CD4-positive, alpha-beta T cell treated with Interleukin-6 at 100 ng/mL for 8 hours (primary cell): ENCODE measurements around the gene EIF4E1B.

Experiments used
- DNase-seq: peaks from one replicate; pipeline ENCODE4 v3.0.0-alpha.2; 2020; ENCODE audit warnings: mixed read lengths, low spot score

Gene EIF4E1B

DNA sequence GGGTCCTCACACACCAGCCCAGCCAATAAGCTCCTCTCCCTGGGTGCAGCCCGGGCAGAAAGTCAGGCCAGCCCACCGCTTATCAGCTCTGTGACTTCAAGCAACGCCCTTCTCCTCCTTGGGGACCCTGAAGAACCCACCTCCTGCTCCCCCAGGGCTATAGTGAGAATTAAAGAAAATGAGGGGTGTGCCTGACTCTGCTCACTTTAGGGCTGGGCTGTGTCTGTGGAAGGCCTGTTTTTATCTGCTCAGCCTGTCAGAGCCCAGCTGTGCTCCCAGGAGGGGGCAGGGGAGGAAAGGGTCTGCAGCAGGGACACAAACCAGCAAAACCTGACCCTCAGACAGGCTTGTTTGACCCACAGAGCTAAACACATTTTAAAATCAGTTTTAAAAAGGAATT lies 24.4 kb upstream of the EIF4E1B start:
- DNase-seq: no peak

- DNase-seq: no peak
Measured at GRCh38 chr5:176606875-176607274, 23.6 kb upstream of the EIF4E1B start.

GRCh38 chr5:176608142-176608705 lies 22.3 kb upstream of the EIF4E1B start:
- no peak for DNase-seq

DNA sequence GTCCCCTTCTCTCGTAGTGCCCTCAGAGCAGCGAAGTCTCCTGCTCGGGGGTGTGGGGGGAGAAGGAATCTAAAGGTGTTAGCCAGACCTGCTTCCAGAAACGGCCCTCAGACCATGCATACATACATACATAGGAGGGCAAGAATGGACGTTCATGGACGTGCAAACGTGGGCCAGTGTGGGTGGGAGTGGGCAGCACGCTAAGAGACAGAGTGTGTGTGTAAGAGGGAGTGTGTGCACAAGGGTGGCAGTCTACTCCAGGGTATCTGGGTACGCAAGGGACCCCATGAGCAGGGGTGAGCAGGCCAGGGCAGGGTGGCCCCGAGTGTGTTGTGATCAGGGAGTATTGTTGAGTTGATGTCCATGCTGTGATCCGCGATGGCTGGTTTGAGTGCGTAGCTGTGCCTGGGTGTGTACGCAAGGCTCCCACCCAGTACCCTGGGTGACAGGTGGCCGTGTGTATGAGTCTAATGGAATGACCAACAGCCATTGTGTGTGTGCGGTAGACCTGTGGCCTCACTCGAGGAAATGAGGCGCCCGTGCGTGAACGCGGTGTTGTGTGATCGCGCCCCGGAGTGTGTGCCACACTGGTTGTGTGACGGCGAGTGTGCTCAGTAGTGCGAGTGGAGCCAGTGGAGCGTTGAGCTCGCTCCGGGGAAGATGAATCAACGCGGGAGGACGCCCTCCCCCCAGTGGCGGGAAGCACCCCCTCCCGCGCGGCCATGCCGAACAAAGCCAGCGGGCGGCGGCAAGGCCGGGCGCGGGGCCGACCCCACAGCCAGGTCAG lies 21.3 kb upstream of the EIF4E1B start:
- DNase-seq: no peak

DNA sequence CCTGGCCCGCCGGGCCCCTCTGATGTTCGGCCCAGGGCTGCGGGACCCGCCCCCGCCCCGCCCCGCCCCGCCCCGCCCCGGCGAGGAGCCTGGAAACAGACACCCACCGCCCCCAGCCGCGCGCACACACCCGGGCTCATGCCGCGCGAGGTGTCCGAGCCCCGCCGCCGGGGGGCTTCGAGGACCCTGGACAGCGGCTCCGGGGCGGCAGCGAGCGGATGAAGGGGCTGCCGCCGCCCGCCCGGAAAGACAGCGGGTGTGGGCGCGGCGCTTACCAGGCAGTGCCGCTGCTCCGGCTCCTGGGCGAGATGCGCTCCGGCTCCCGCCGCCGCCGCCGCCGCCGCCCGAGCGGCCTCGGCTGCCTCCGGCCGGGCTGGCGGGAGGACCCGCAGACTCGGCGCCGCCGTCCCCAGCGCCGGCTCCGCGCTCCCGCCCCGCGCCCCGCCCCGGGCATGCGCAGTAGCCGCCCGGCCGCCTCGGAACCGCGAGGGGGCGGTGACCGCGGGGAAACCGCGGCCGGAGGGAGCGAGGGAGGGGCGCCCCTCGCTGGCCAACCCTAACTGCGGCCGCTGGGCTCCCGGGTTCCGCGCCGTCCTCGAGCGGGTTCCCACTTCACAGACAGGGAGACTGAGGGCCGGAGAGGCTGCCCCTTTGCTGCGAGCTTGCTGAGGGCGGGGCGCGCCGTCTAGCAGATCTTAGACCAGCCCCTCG lies 20.6 kb upstream of the EIF4E1B start, which contains the start of gene GPRIN1:
TSS of gene GPRIN1 (minus strand) at position 433 of the 711 bp plus-strand sequence. CDS start 10,322 bp downstream, outside the sequence.
- DNase-seq: peak; percentile 32

DNA sequence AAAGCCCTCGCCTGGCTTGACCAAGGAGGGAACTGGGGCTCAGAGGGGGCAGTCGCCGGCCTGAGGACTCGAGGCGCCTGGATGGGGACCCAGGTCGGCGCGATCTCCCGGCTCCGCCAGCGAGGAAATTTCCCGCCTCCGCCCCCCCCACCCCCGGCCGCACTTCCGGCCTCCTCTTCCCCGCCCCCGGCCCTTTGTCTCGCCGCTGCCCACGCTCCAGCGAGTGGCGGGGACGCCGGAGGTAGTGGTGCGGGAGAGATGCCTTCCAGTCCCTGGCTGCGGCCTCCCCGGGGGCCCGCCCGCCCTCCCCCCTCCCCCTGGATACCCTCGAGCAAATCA lies 20.1 kb upstream of the EIF4E1B start:
- no peak for DNase-seq

GRCh38 chr5:176611435-176611834 lies 19.0 kb upstream of the EIF4E1B start:
- peak; percentile 41 for DNase-seq

- DNase-seq: no peak
Measured at GRCh38 chr5:176612008-176612407, 18.5 kb upstream of the EIF4E1B start.

- no peak for DNase-seq
Measured at GRCh38 chr5:176612855-176613254, 17.6 kb upstream of the EIF4E1B start.

GRCh38 chr5:176614805-176615478 lies 15.5 kb upstream of the EIF4E1B start:
- no peak for DNase-seq

DNA sequence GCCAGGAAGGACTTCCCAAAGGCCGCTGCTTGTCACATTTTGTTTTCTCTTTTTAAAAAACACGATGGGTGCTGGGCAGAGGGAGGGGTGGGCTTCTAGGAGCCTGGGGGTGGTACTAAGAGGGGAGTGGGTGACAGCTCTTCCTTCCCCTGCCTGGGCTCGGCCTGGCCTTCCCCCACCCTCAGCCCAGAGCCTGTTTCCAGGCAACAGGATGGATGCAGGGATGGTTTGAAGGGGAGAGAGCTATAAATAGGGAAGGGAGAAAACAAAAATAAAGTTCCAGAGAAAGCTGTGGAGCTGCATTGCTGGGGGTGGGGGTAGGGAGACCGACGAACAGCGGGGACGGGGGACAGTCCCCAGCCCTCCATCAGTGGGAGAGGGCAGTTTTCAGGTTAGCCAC lies 14.0 kb upstream of the EIF4E1B start:
- no peak for DNase-seq

- no peak for DNase-seq
Measured at GRCh38 chr5:176618783-176619182, 11.7 kb upstream of the EIF4E1B start.

GRCh38 chr5:176619203-176619568 lies 11.3 kb upstream of the EIF4E1B start:
- DNase-seq: peak; percentile 74

- no peak for DNase-seq
Measured at GRCh38 chr5:176619569-176620332, 10.7 kb upstream of the EIF4E1B start.

DNA sequence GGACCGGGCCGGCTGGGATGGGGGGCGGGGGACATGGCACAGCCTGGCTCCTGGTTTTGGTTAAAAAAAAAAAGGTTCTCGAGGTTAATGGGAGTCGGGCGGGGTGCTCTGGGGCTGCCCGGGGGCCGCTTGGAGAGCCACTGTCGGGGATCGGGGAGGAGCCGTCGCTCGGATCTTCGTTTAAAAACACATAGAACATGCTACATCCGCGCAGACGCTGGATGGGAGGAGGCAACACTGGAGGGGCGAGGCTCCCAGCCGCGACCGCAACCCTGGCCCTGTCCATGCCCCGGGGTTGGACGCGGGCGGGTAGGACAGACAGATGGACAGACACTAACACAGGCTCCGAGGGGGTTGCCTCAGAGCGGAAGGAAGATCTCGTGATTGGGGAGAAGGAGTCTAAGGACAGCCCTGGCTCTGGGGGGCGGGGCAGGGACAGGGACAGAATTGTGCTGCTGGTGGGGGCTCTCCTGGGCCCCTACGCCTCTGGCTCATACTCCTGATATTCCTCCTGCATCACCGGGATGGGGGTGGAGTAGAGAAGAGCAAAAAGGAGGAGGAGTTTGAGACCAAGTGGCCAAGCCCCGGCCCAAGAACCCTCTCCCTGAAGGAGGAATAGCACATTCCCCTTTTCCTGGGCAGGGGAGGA lies 10.0 kb upstream of the EIF4E1B start:
- no peak for DNase-seq

DNA sequence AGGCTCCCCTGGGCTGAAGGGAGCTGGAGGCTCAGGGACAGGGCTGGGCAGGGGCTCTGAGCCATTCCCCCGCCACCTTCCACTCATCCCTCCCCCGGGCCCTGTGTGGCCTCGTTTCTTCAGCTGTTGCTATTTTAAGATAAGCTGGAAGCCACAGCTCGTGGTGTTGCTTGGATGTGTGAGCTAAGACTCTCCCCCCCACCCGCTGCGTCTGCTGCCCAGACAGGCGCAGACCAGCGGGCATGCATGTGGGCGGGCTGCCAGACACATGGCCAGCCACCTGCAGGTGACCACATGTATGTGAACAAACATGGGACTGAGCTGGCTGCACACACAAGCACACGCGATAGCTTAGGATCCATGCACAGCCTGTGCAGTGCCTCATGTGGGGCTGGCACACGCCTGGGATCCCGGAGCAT lies 8.8 kb upstream of the EIF4E1B start:
- DNase-seq: no peak

DNA sequence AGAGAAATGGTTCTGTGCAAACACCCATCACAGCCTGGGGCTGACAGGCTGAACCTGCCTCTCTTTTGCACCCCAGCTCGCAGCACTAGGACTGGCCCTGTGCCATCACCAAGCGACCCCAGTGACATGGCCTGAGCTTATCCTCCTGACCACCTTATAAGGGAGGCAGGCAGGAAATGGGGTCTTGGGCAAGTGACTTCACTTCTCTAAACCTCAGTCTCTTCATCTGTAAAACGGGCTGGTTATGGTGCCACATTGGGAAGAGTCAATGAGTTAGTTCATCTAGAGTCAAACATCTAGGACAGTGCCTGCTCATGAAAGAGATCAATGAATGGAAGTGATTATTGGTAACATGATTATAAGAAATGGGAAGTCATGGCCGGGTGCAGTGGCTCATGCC lies 6.3 kb upstream of the EIF4E1B start:
- DNase-seq: no peak

DNA sequence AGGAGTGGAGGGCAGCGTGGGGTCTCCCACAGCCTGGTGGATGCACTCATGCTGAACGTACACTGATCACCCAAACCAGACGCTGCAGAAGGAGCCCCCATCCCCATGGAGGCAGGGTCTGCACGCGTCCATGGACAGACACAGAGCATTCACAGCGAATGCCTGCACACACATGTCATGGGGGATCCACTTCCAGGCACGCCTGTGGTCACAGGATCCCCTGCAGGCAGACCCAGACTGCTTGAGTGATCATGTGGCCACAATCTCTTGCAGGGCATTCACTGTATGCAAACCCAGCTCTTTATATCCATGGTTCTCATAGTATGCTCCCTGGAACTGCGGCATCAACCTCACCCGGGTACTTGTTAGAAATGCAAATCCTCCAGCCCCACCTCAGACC lies 5.5 kb upstream of the EIF4E1B start:
- no peak for DNase-seq

GRCh38 chr5:176625512-176625911 lies 5.0 kb upstream of the EIF4E1B start:
- no peak for DNase-seq

DNA sequence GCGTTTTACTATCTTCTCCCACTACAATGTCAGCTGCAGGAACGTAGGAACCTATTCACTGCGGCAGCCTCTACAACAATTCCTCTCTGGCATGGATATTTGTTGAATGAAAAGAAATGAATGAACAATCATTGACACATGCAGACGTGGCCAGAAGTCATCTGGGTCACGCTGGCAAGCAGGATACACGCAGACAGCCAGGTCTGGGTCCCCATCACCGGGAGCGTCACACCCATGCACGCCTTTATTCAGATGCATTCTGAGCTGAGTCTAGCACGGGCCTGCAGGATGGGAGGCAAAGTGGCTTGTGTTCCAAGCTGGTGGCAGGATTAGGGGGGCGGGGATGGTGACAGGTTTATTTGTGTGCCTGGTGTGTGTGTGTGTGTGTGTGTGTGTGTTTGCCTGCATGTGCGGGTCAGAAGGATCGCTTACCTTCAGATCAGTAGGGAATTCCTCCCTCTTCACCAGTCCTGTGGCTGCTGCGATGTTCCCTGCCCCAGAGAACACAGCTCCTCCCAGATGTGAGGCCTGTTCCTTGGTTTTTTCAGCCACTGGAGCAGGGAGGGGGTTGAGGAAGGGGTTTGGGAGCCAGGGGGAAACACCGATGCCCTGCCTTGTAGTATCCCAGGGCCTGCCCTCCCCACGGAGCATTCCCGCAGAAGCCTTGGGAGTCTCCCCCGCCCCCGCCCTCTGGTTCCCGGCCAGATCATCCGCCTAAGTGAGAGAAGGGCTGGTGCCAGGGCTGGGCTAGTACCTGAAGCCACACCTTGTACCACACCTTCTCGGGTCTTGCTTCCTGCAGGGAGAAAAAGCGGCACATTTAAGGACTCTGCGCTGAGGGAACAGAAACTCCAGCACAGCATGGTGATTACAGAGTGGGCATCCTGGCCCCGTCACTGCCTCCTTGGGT lies 4.3 kb upstream of the EIF4E1B start:
- DNase-seq: no peak
